AG10803 (cell line): ENCODE measurements around the gene FLNB.

Experiments used
- DNase-seq: peaks from one replicate; pipeline ENCODE4 v3.0.0; 2010; ENCODE audit warnings: low read depth
- H3K4me3 ChIP-seq: 2 replicates; pipeline ENCODE4 v1.5.1; 2011; ENCODE audit warnings: mild to moderate bottlenecking, low read length, control low read depth
- CTCF ChIP-seq: conservative IDR thresholded peaks from 2 replicates; pipeline ENCODE4 v1.5.1; 2011; ENCODE audit warnings: mild to moderate bottlenecking, low read length, control low read depth, inconsistent platforms

The FLNB gene

GRCh38 chr3:58008141-58009025 lies at the start of gene FLNB:
Gene FLNB (plus strand): TSS chr3:58008422. CDS start chr3:58008565, 143 bp downstream.
- peak; percentile 50 for DNase-seq
- TF ChIP-seq CTCF = peak; percentile 64
- peak within 1 kb of the TSS; percentile 100 for H3K4me3 ChIP-seq

GRCh38 chr3:57958642-57959422 lies 49.4 kb upstream of the FLNB start:
- H3K4me3 ChIP-seq = no peak overlapping the region
- DNase-seq = no peak
- TF ChIP-seq CTCF = no peak

- no peak overlapping the region for H3K4me3 ChIP-seq
- no peak for DNase-seq
- TF ChIP-seq CTCF = no peak
These were observed 48.6 kb upstream of the FLNB start for GRCh38 chr3:57959423-57960173.

GRCh38 chr3:57960174-57960505 lies 48.1 kb upstream of the FLNB start:
- no peak for DNase-seq
- no peak for TF ChIP-seq CTCF
- H3K4me3 ChIP-seq = no peak overlapping the region

GRCh38 chr3:57961177-57961827 lies 46.9 kb upstream of the FLNB start:
- DNase-seq = no peak
- no peak for TF ChIP-seq CTCF
- no peak overlapping the region for H3K4me3 ChIP-seq

GRCh38 chr3:57961828-57962447 lies 46.3 kb upstream of the FLNB start:
- no peak overlapping the region for H3K4me3 ChIP-seq
- TF ChIP-seq CTCF = peak; percentile 56
- peak; percentile 52 for DNase-seq
